Measurements from ENCODE around the gene TMEM175. TPM values are rescaled to one million over a fixed set of nuclear protein-coding genes. Genes with fewer than 3 reads are reported as not detected.

Gene TMEM175
- total and polyA plus RNA-seq, 9 of the 15 experiments (the other 6 are each of a cell fraction or from before 2014, with no cell fraction given): 0.13 to 30.9 (median 9.4) TPM

GRCh38 chr4:992297-993110 is 60.2 kb downstream of the TMEM175 start (continued):
- TF ChIP-seq PKNOX1 (IDR thresholded peaks at IDR 0.05): 0 out of 2 replicates have a peak, but pooled peaks have one; percentile 25
- TF ChIP-seq, protein P1, sequence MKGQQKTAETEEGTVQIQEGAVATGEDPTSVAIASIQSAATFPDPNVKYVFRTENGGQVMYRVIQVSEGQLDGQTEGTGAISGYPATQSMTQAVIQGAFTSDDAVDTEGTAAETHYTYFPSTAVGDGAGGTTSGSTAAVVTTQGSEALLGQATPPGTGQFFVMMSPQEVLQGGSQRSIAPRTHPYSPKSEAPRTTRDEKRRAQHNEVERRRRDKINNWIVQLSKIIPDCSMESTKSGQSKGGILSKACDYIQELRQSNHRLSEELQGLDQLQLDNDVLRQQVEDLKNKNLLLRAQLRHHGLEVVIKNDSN (CRISPR knock-in tag; IDR thresholded peaks at IDR 0.05): peak; percentile 98
- peak; percentile 85 for TF ChIP-seq ESRRA (IDR thresholded peaks at IDR 0.05; ENCODE audit: borderline replicate concordance, low read depth)
- TF ChIP-seq KLF1 (tag; IDR thresholded peaks at IDR 0.05): no peak
- TF ChIP-seq RBBP5 (IDR thresholded peaks at IDR 0.05; ENCODE audit: borderline replicate concordance, insufficient read depth, low read length, poor library complexity, severe bottlenecking): peak; percentile 47
- peak; percentile 64; the same call in 1 of the 2 replicates for TF ChIP-seq JUN (IDR thresholded peaks at IDR 0.05; ENCODE audit: borderline replicate concordance, low read depth, low read length)
- no peak for TF ChIP-seq JUN (CRISPR knock-in tag; IDR thresholded peaks at IDR 0.05; ENCODE audit: borderline replicate concordance)
- TF ChIP-seq ZNF143 (CRISPR knock-in tag; IDR thresholded peaks at IDR 0.05): peak; percentile 49; the same call in 1 of the 2 replicates
- TF ChIP-seq BRD9 (IDR thresholded peaks at IDR 0.05; ENCODE audit: low read depth, partially characterized antibody): peak; percentile 29
- TF ChIP-seq ZBTB2 (IDR thresholded peaks at IDR 0.05): peak; percentile 44; the same call in 1 of the 2 replicates
- peak; percentile 76 for TF ChIP-seq GABPA (tag; conservative IDR thresholded peaks at IDR 0.05; ENCODE audit: low read depth)
- peak; percentile 82 for TF ChIP-seq L3MBTL2 (IDR thresholded peaks at IDR 0.05)
- TF ChIP-seq MAX (CRISPR knock-in tag; IDR thresholded peaks at IDR 0.05): peak; percentile 81
- TF ChIP-seq ASH1L (IDR thresholded peaks at IDR 0.05; ENCODE audit: borderline replicate concordance, low read depth, partially characterized antibody): no peak
- peak; percentile 88 for TF ChIP-seq ETV1 (tag; conservative IDR thresholded peaks at IDR 0.05; ENCODE audit: low read depth)
- TF ChIP-seq MYC (IDR thresholded peaks at IDR 0.05; ENCODE audit: low read depth, low read length): peak; percentile 89
- 0 out of 2 replicates have a peak, but pooled peaks have one; percentile 17 for TF ChIP-seq MYC (CRISPR knock-in tag; IDR thresholded peaks at IDR 0.05; ENCODE audit: borderline replicate concordance, low read depth)
- TF ChIP-seq ETS1 (conservative IDR thresholded peaks at IDR 0.05; ENCODE audit: control insufficient read depth, low read depth, low read length): 0 out of 2 replicates have a peak, but pooled peaks have one; percentile 19
- peak; percentile 80 for TF ChIP-seq MITF (IDR thresholded peaks at IDR 0.05)
- TF ChIP-seq PML (IDR thresholded peaks at IDR 0.05; ENCODE audit: low read length): peak; percentile 48; the same call in 1 of the 2 replicates
- no peak for TF ChIP-seq ZNF3 (CRISPR knock-in tag; IDR thresholded peaks at IDR 0.05)

Measured in K562 (cell line).